Adrenal gland (tissue), 12 donors: ENCODE data around the gene MCUR1. TPM values are rescaled to one million over a fixed set of nuclear protein-coding genes. Genes with fewer than 3 reads are reported as not detected.
"Not testable (repeated sequence)": the region's sequence is repeated elsewhere in the genome, so short reads cannot be mapped to it uniquely, and the experiment has no call there.

Source experiments
- DNase-seq, 7 donors: peaks; one replicate each; pipeline ENCODE4 v3.0.0-alpha.2; 2019 to 2020
- H3K27ac ChIP-seq, 5 donors: fragments of 200-600 bp; sonication (generic) in 4 of 5; 1 replicate in 3 of 5; 2 replicates in 2 of 5; pipeline versions ENCODE4 v1.5.1 to v1.8.0; 2016 to 2020; ENCODE audit warnings: mild to moderate bottlenecking in 1 of 5
- H3K27me3 ChIP-seq: fragments of 200-600 bp; 2 replicates; pipeline ENCODE4 v1.8.0; 2021
- H3K36me3 ChIP-seq, 2 donors: fragments of 200-600 bp; replicated peaks in 1 of 2; 1 replicate in 1 of 2; 2 replicates in 1 of 2; pipeline versions ENCODE4 v1.5.1 to v1.8.0; 2018 to 2022
- H3K4me1 ChIP-seq, 2 donors: fragments of 200-600 bp; replicated peaks in 1 of 2; 1 replicate in 1 of 2; 2 replicates in 1 of 2; pipeline versions ENCODE4 v1.5.1 to v1.8.0; 2018 to 2021
- H3K4me3 ChIP-seq, 4 donors: fragments of 200-600 bp; sonication (generic) in 3 of 4; one replicate each; pipeline ENCODE4 v1.5.1; 2016 to 2018
- H3K9me3 ChIP-seq, 3 donors: fragments of 200-600 bp; sonication (generic) in 1 of 3; replicated peaks in 1 of 3; 1 replicate in 2 of 3; 2 replicates in 1 of 3; pipeline versions ENCODE4 v1.5.1 to v1.8.0; 2016 to 2021
- POLR2A ChIP-seq, 2 donors: fragments of 450-650 bp; IDR thresholded peaks; one replicate each; pipeline ENCODE4 v1.6.1; 2017; ENCODE audit warnings: antibody characterized with exemption in 2 of 2, mild to moderate bottlenecking in 2 of 2, moderate library complexity in 1 of 2
- WGBS, 4 donors: extraction: QIAGEN DNeasy Blood & Tissue Kit in 2 of 4; methylation state at CpG; one replicate each; pipeline versions ENCODE4 v1.1.5 to v1.1.7; 2013 to 2017; 5-methylcytosine and 5-hydroxymethylcytosine counted together
- intact Hi-C, 2 donors: fragments of 100-400 bp; cut with DNase I; formaldehyde crosslinking; loops; one replicate each; pipeline versions ENCODE4 v1.14.1 to v1.15.0; 2022 to 2023
- polyA plus RNA-seq, 3 donors: library from polyadenylated mRNA; stranded (reverse); fragments of 200-250 nt in 2 of 3; fragments of 350-450 nt in 1 of 3; fragmentation: Illumina TruSeq in 1 of 3; extraction: RNeasy Lipid Tissue Mini Kit (QIAGEN cat#74804) in 1 of 3; gene quantifications; one replicate each; pipeline ENCODE4 v1.2.3, GENCODE V29; 2013 to 2014
- total RNA-seq, 9 donors: library from RNA; depleted of rRNA in 4 of 9; stranded (reverse); fragments of >200 nt in 4 of 9; fragments of 120-200 nt in 1 of 9; fragmentation: NEBNext Ultra II Directional in 1 of 9; extraction: Animal tissue kit (Norgen Biotek cat#: 25700) in 1 of 9; gene quantifications; one replicate each; pipeline versions ENCODE4 v1.1.0 to v1.2.4, GENCODE V29; 2013 to 2023
- TF ChIP-seq, protein P1 (sequence below), 6 experiments: fragments of 450-650 bp in 4 of 6; fragments of 200-600 bp in 2 of 6; sonication (generic) in 1 of 6; IDR thresholded peaks; 1 replicate in 5 of 6; 2 replicates in 1 of 6; pipeline versions ENCODE4 v1.5.1 to v1.8.0; 2016 to 2021; ENCODE audit warnings: antibody characterized with exemption in 6 of 6, mild to moderate bottlenecking in 2 of 6, moderate library complexity in 1 of 6
- donor health status: healthy with polysubstance abuse.
- donor health status: Bipolar disorder and iron deficiency.
- donor health status: DM: yes; HTN: yes; CAD: no.
- donor health status: DM: no; HTN: no; CAD: no.
- donor health status: DM: no; HTN: no; CAD: no.
- donor health status: DM: yes; HTN: yes; CAD: no.

The MCUR1 gene
- total and polyA plus RNA-seq, 12 donors = 7.0 to 24.5 (median 14.1) TPM

DNA sequence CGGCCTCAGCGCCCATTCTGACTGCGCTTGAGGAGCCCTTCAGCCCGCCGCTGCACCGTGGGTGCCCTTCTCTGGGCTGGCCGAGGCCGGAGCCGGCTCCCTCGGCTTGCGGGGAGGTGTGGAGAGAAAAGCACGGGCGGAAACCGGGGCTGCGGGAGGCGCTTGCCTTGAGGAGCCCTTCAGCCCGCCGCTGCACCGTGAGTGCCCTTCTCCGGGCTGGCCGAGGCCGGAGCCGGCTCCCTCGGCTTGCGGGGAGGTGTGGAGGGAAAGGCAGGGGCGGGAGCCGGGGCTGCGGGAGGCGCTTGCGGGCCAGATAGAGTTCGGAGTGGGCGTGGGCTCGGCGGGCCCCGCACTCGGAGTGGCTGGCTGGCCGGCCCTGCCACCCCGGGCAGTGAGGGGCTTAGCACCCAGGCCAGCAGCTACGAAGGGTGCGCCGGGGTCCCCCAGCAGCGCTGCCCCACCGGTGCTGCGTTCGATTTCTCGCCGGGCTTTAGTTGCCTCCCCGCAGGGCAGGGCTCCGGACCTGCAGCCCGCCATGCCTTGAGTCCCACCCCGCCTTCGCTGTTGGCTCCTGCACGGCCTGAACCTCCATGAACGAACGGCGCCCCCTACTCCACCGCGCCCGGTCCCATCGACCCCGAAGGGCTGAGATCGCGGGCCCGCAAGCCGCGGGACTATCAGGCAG is 45.7 kb upstream of the MCUR1 start:
- H3K27me3 ChIP-seq = peaks cover 37% of the 10 kb centered on the region
- TF ChIP-seq, protein P1, sequence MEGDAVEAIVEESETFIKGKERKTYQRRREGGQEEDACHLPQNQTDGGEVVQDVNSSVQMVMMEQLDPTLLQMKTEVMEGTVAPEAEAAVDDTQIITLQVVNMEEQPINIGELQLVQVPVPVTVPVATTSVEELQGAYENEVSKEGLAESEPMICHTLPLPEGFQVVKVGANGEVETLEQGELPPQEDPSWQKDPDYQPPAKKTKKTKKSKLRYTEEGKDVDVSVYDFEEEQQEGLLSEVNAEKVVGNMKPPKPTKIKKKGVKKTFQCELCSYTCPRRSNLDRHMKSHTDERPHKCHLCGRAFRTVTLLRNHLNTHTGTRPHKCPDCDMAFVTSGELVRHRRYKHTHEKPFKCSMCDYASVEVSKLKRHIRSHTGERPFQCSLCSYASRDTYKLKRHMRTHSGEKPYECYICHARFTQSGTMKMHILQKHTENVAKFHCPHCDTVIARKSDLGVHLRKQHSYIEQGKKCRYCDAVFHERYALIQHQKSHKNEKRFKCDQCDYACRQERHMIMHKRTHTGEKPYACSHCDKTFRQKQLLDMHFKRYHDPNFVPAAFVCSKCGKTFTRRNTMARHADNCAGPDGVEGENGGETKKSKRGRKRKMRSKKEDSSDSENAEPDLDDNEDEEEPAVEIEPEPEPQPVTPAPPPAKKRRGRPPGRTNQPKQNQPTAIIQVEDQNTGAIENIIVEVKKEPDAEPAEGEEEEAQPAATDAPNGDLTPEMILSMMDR (IDR thresholded peaks at IDR 0.05) = no peak
- TF ChIP-seq POLR2A (IDR thresholded peaks at IDR 0.05) = no peak
- peaks cover 8% of the 10 kb centered on the region in 2 donors for H3K4me1 ChIP-seq
- intact Hi-C loops = no loop called here
- peak overlapping the region in 1 of 4 donors; percentile 43 for H3K4me3 ChIP-seq
- no peak for DNase-seq
- 8 to 23% (median 20%) methylated on average over 17 to 66 of the region's 66 CpGs for WGBS, 4 donors
- no peaks in the 10 kb centered on the region for H3K36me3 ChIP-seq
- H3K27ac ChIP-seq = no peak overlapping the region
- H3K9me3 ChIP-seq = no peaks in the 10 kb centered on the region

DNA sequence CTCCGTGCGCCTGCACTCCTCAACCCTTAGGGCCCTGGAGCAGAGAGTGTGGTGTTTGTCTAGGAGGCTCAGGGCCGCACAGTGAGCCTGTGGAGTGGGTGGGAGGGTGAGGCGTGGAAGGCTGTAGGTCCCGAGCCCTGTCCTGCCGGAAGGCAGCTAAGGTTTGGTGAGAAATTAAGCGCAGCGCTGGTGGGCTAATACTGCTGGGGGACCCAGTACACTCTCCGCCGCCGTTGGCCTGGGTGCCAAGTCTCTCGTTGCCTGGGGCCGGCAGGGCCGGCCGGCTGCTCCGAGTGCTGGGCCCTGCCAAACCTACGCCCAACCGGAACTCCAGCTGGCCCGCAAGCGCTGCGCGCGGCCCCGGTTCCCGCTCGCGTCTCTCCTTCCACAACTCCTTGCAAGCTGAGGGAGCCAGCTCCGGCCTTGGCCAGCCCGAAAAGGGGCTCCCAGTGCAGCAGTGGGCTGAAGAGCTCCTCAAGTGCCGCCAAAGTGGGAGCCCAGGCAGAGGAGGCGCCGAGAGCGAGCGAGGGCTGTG is 40.4 kb upstream of the MCUR1 start:
- WGBS, 4 donors = 83 to 88% (median 87%) methylated on average over 21 to 34 of the region's 34 CpGs
- H3K27ac ChIP-seq = no peak overlapping the region
- H3K36me3 ChIP-seq = no peaks in the 10 kb centered on the region
- intact Hi-C loops = no loop called here
- peaks cover 32% of the 10 kb centered on the region for H3K27me3 ChIP-seq
- DNase-seq = no peak
- TF ChIP-seq, protein P1 (IDR thresholded peaks at IDR 0.05) = no peak
- no peak for TF ChIP-seq POLR2A (IDR thresholded peaks at IDR 0.05)
- no peaks in the 10 kb centered on the region for H3K9me3 ChIP-seq
- no peak overlapping the region for H3K4me3 ChIP-seq
- peaks cover 4% of the 10 kb centered on the region in 2 donors for H3K4me1 ChIP-seq

DNA sequence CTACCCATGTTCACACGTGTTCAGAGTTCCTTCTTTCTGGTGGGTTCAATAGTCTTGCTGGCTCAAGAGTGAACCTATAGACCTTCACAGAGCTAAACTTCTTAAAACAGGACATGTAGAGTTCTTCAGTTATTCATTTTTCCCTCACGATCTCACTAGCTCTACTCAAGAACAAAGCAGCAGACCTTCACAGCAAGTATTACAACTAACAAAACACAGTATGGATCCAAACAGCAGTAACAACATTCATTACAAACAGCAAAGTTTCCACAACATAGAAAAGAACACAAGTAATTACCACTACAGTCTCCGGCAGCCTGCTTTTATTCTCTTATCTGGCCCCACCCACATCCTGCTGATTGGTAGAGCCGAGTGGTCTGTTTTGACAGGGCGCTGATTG is 39.5 kb upstream of the MCUR1 start:
- TF ChIP-seq POLR2A (IDR thresholded peaks at IDR 0.05) = no peak
- TF ChIP-seq, protein P1 (IDR thresholded peaks at IDR 0.05) = no peak
- H3K27ac ChIP-seq = no peak overlapping the region
- DNase-seq = no peak
- H3K4me3 ChIP-seq = no peak overlapping the region
- H3K4me1 ChIP-seq = no peaks in the 10 kb centered on the region
- H3K36me3 ChIP-seq = no peaks in the 10 kb centered on the region
- 77 to 91% (median 80%) methylated on average over 3 to 5 of the region's 5 CpGs for WGBS, 4 donors
- H3K9me3 ChIP-seq = no peaks in the 10 kb centered on the region
- intact Hi-C loops = no loop called here
- H3K27me3 ChIP-seq = peaks cover 24% of the 10 kb centered on the region

DNA sequence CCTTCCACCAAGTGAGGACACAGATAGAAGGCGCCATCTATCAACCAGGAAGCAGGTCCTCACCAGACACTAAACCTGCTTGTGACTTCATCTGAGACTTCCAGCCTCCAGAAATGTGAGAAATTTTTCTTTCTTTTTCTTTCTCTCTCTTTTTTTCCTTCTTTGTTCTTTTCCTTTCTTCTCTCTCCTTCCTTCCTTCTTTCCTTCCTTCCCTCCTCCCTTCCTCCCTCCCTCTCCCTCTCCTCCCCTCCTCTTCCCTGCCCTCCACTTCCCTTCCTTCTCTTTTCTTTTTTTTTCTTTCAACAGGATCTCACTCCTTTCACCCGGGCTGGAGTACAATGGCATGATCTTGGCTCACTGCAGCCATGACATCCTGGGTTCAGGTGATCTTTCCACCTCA is 37.4 kb upstream of the MCUR1 start:
- H3K4me3 ChIP-seq = no peak overlapping the region
- no peaks in the 10 kb centered on the region for H3K4me1 ChIP-seq
- no peaks in the 10 kb centered on the region for H3K36me3 ChIP-seq
- no peak for TF ChIP-seq POLR2A (IDR thresholded peaks at IDR 0.05)
- no peak overlapping the region for H3K27ac ChIP-seq
- intact Hi-C loops = no loop called here
- DNase-seq = no peak
- no peaks in the 10 kb centered on the region for H3K9me3 ChIP-seq
- peaks cover 7% of the 10 kb centered on the region for H3K27me3 ChIP-seq
- WGBS, 4 donors = 70 to 84% (median 81%) methylated on average over 2 of the region's 2 CpGs

DNA sequence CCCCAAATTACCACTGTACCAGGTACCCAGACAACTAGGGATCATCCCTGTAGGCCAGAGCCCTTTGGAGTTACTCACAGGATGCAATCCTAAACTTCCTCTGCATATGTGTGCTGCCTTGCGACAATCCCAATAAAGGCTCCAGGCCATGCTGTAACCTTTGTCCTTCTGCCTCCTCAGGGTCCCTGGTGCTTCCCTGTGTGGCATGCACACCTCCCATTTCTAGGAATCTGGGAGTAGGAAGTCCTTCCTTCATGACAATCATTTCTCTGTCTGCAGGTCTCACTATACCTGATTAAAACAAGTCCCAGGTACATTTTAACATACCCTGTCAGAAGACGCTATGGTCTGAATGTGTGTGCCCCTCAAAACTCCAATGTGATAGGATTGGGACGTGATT is 37.0 kb upstream of the MCUR1 start:
- WGBS, 4 donors = 88 to 93% (median 91%) methylated on average over 3 of the region's 3 CpGs
- intact Hi-C loops = no loop called here
- H3K27ac ChIP-seq = no peak overlapping the region
- DNase-seq = no peak
- no peaks in the 10 kb centered on the region for H3K9me3 ChIP-seq
- H3K4me1 ChIP-seq = no peaks in the 10 kb centered on the region
- peaks cover 7% of the 10 kb centered on the region for H3K27me3 ChIP-seq
- no peak for TF ChIP-seq POLR2A (IDR thresholded peaks at IDR 0.05)
- TF ChIP-seq, protein P1 (IDR thresholded peaks at IDR 0.05) = no peak
- H3K4me3 ChIP-seq = no peak overlapping the region
- no peaks in the 10 kb centered on the region for H3K36me3 ChIP-seq

DNA sequence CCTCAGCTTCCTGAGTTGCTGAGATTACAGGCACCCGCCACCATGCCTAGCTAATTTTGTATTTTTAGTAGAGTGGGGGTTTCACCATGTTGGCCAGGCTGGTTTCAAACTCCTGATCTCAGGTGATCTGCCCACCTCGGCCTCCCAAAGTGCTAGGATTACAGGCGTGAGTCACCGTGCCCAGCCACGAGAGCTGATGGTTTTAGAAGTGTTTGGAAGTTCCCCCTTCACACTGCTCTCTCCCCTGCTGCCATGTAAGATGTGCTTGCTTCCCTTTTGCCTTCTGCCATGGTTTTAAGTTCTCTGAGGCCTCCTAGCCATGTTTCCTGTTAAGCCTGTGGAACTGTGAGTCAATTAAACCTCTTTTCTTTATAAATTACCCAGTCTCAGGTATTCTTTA is 36.3 kb upstream of the MCUR1 start:
- intact Hi-C loops, H3K27ac ChIP-seq, H3K4me1 ChIP-seq, H3K4me3 ChIP-seq, H3K9me3 ChIP-seq, DNase-seq, H3K36me3 ChIP-seq, H3K27me3 ChIP-seq: not testable (repeated sequence)
- WGBS, 4 donors = 87 to 97% (median 90%) methylated on average over 5 of the region's 5 CpGs
